Smooth muscle cell of the coronary artery (primary cell): ENCODE results near the gene FBP2. TPM values are rescaled to one million over a fixed set of nuclear protein-coding genes. Genes with fewer than 3 reads are reported as not detected.

ENCODE experiments used
- total RNA-seq: library from RNA; depleted of rRNA; stranded (reverse); fragments of >200 nt; gene quantifications from 2 replicates; pipeline ENCODE4 v1.2.3, GENCODE V29; 2014; ENCODE audit warnings: low replicate concordance

FBP2 gene
- total RNA-seq: not detected in 2 replicates

GRCh38 chr9:94593459-94594345, at the start of gene FBP2:
Gene FBP2 (minus strand): TSS chr9:94593824. CDS start chr9:94593726, 98 bp downstream.

GRCh38 chr9:94639061-94639998, 45.7 kb upstream of the FBP2 start, which contains the start of gene FBP1:
Gene FBP1 (minus strand): TSS chr9:94639518. CDS start chr9:94639310, 208 bp downstream.

GRCh38 chr9:94554439-94555331, 38.9 kb downstream of the FBP2 start, which contains the start of gene PCAT7:
Gene PCAT7 (plus strand): TSS chr9:94555083.

Other genes starting within 250 kb of the FBP2 start
- gene PCAT7, start 38.7 kb downstream of the FBP2 start, total RNA-seq: 0.15 and 0.23 TPM in 2 replicates
- gene FBP1, start 45.7 kb upstream of the FBP2 start, total RNA-seq: 0.08 TPM in 1 of 2 replicates, not detected in the other
- 47.5 and 98.8 TPM in 2 replicates for gene AOPEP, start 132.9 kb upstream of the FBP2 start, total RNA-seq